K562 (cell line): ENCODE results near the gene DRD1. TPM values are rescaled to one million over a fixed set of nuclear protein-coding genes. Genes with fewer than 3 reads are reported as not detected.

Experiments
- ATAC-seq: fragments of 200-7000 bp; cut with Tn5 transposase; 3 replicates; pipeline ENCODE4 v1.9.1; 2020; ENCODE audit warnings: moderate library complexity
- Bru-seq: library from RNA; stranded (reverse); fragments of 400-500 nt; gene quantifications from one replicate; lab custom pipeline; 2021; lab: Mats Ljungman, UMichigan
- BruChase-seq, 2 experiments: library from RNA; stranded (reverse); fragments of 400-500 nt; gene quantifications; one replicate each; lab custom pipeline; 2021; lab: Mats Ljungman, UMichigan
- BruUV-seq: library from RNA; stranded (reverse); fragments of 400-500 nt; replicated peaks from 2 replicates; lab custom pipeline; 2021; lab: Mats Ljungman, UMichigan
- CTCF ChIA-PET: fragments of 300-600 bp; formaldehyde crosslinking; extraction: SDS; loops from one replicate; lab custom pipeline; 2021; ENCODE audit warnings: low intra/inter-chr PET ratio; lab: Yijun Ruan, JAX
- POLR2A ChIA-PET: fragments of 300-600, 350-650 bp; sonication (Branson Sonifier 250); formaldehyde crosslinking; extraction: SDS; loops from one replicate; lab custom pipeline; 2021; ENCODE audit warnings: antibody characterized with exemption, inconsistent platforms; lab: Yijun Ruan, JAX
- DNase-seq, 4 experiments: peaks; one replicate each; pipeline versions ENCODE4 v3.0.0 to v3.0.0-alpha.2; 2011 to 2018; ENCODE audit warnings: low spot score in 3 of 4, mixed read lengths in 3 of 4; ENCODE audit errors: extremely low read depth in 1 of 4
- FAIRE-seq: peaks from 2 replicates; lab custom pipeline; 2011; peaks lifted over from hg19 to GRCh38; lab: Jason Lieb, UNC
- H2AFZ ChIP-seq: 2 replicates; pipeline ENCODE4 v1.6.0; 2011; ENCODE audit warnings: low read depth, low read length, control low read depth, inconsistent platforms
- H3K27ac ChIP-seq: fragments of 200-600 bp; 3 replicates; pipeline ENCODE4 v1.8.0; 2011; ENCODE audit warnings: low read depth, mild to moderate bottlenecking, control low read depth, inconsistent platforms, low read length, moderate library complexity, mixed read lengths; ENCODE audit errors: extremely low read depth
- H3K27me3 ChIP-seq, 2 experiments: fragments of 300-600 bp in 1 of 2; 2 replicates in 1 of 2; 3 replicates in 1 of 2; pipeline versions ENCODE4 v1.6.0 to v1.8.0; 2011; ENCODE audit warnings: inconsistent platforms in 2 of 2, low read length in 2 of 2, mild to moderate bottlenecking in 1 of 2, mixed read lengths in 1 of 2, moderate library complexity in 1 of 2; ENCODE audit not compliant: control insufficient read depth in 2 of 2, insufficient read depth in 2 of 2
- H3K36me3 ChIP-seq: fragments of 300-600 bp; 3 replicates; pipeline ENCODE4 v1.8.0; 2011; ENCODE audit warnings: mild to moderate bottlenecking, low read length, inconsistent platforms; ENCODE audit not compliant: control insufficient read depth, insufficient read depth
- H3K4me1 ChIP-seq, 2 experiments: fragments of 200-600 bp in 1 of 2; replicated peaks in 1 of 2; 2 replicates in 1 of 2; 3 replicates in 1 of 2; pipeline versions ENCODE4 v1.5.1 to v1.8.0; 2011; ENCODE audit warnings: inconsistent platforms in 2 of 2, low read length in 2 of 2, mild to moderate bottlenecking in 1 of 2, mixed read lengths in 1 of 2, moderate library complexity in 1 of 2; ENCODE audit not compliant: control insufficient read depth in 2 of 2, insufficient read depth in 2 of 2
- H3K4me2 ChIP-seq: 2 replicates; pipeline ENCODE4 v1.6.1; 2011; ENCODE audit warnings: low read length, control low read depth, inconsistent platforms, mixed read lengths; ENCODE audit not compliant: insufficient read depth
- H3K4me3 ChIP-seq: fragments of 200-600 bp; sonication (generic), shearing (Covaris generic); 2 replicates; pipeline ENCODE4 v1.5.1; 2016; ENCODE audit warnings: control low read depth, inconsistent platforms
- H3K79me2 ChIP-seq: fragments of 200-600 bp; 3 replicates; pipeline ENCODE4 v1.8.0; 2011; ENCODE audit warnings: low read length, inconsistent platforms; ENCODE audit not compliant: control insufficient read depth, insufficient read depth
- H3K9ac ChIP-seq, 2 experiments: 2 replicates each; pipeline versions ENCODE4 v1.6.0 to v1.6.1; 2011; ENCODE audit warnings: low read depth in 2 of 2, low read length in 2 of 2, control low read depth in 1 of 2, inconsistent platforms in 1 of 2, mild to moderate bottlenecking in 1 of 2, mixed read lengths in 1 of 2; ENCODE audit not compliant: insufficient read depth in 1 of 2
- H3K9me1 ChIP-seq: one replicate; pipeline ENCODE4 v1.6.0; 2011; ENCODE audit warnings: inconsistent platforms, mild to moderate bottlenecking, low read length, moderate library complexity; ENCODE audit not compliant: control insufficient read depth, insufficient read depth
- H3K9me3 ChIP-seq: replicated peaks from 2 replicates; pipeline ENCODE4 v1.5.1; 2011; ENCODE audit warnings: low read depth, low read length, inconsistent platforms; ENCODE audit not compliant: control insufficient read depth, insufficient read depth
- H4K20me1 ChIP-seq: replicated peaks from 2 replicates; pipeline ENCODE4 v1.6.1; 2011; ENCODE audit warnings: low read length, inconsistent platforms, mixed read lengths; ENCODE audit not compliant: control insufficient read depth, insufficient read depth
- HDAC6 ChIP-seq: IDR thresholded peaks from 2 replicates; pipeline ENCODE4 v1.6.1; 2012; ENCODE audit warnings: low read depth, mild to moderate bottlenecking, control low read depth, inconsistent platforms, low read length, moderate library complexity
- HNRNPL ChIP-seq: fragments of 200-400 bp; formaldehyde crosslinking; IDR thresholded peaks from 2 replicates; pipeline ENCODE4 v1.6.1; 2017; ENCODE audit warnings: low read depth, mild to moderate bottlenecking, low read length
- REST ChIP-seq, 2 experiments: fragments of 450-650 bp; formaldehyde crosslinking in 1 of 2; IDR thresholded peaks; 2 replicates each; pipeline versions ENCODE4 v1.4.0 to v1.6.1; 2014 to 2020; ENCODE audit warnings: mild to moderate bottlenecking in 2 of 2, borderline replicate concordance in 1 of 2, low read depth in 1 of 2
- SMARCB1 ChIP-seq: IDR thresholded peaks from 2 replicates; pipeline ENCODE4 v1.6.1; 2011; ENCODE audit warnings: improper control_type of control experiment, low read depth; ENCODE audit not compliant: insufficient read length
- SMC3 ChIP-seq: conservative IDR thresholded peaks from 2 replicates; pipeline ENCODE4 v1.6.1; 2011; ENCODE audit warnings: low read depth, low read length, improper control_type of control experiment; ENCODE audit not compliant: insufficient read depth
- WGBS: fragments of 100-300 bp; shearing (Covaris generic); methylation state at CpG from one replicate; pipeline ENCODE4 v1.1.6; 2016; ENCODE audit warnings: low coverage, mixed read lengths; ENCODE audit not compliant: insufficient coverage; ENCODE audit errors: missing lambda C conversion rate; 5-methylcytosine and 5-hydroxymethylcytosine counted together
- in situ Hi-C: fragments of 300-500 bp; cut with MboI; formaldehyde crosslinking; loops from 4 replicates; pipeline ENCODE4 v1.15.0; 2018; ENCODE audit warnings: inconsistent platforms, mixed read lengths
- intact Hi-C: fragments of 100-400 bp; cut with micrococcal nuclease; formaldehyde crosslinking; loops from 2 replicates; pipeline ENCODE4 v1.14.2; 2022
- long read RNA-seq, 3 experiments: library from polyadenylated mRNA in 2 of 3; library from RNA in 1 of 3; unstranded in 2 of 3; stranded (forward) in 1 of 3; transcript quantifications; one replicate each; pipeline ENCODE4 v2.0.0, GENCODE V29; 2019 to 2022
- polyA minus RNA-seq, 3 experiments: library from RNA; depleted of rRNA, polyadenylated mRNA; stranded (reverse); fragments of >200 nt; gene quantifications; 2 replicates each; pipeline ENCODE4 v1.2.3, GENCODE V29; 2011
- polyA plus RNA-seq, 8 experiments: library from polyadenylated mRNA; depleted of rRNA in 4 of 8; stranded (reverse) in 5 of 8; unstranded in 3 of 8; fragments of >200 nt; fragmentation: Nextera tagmentation in 2 of 8; fragmentation: Illumina TruSeq in 1 of 8; extraction: Ambion mirVana in 2 of 8; extraction: Trizol in 1 of 8; gene quantifications; 2 replicates each; pipeline versions ENCODE4 v1.2.1 to v1.2.3, GENCODE V29; 2011 to 2014; ENCODE audit warnings: inconsistent platforms in 1 of 8, missing spikeins in 1 of 8
- total RNA-seq, 7 experiments: library from RNA; depleted of rRNA in 6 of 7; stranded (reverse); fragments of >200 nt in 6 of 7; fragmentation: Illumina TruSeq in 2 of 7; extraction: Trizol in 2 of 7; gene quantifications; 2 replicates each; pipeline versions ENCODE4 v1.2.1 to v1.2.3, GENCODE V29; 2011 to 2021; ENCODE audit warnings: low replicate concordance in 1 of 7

DRD1 gene
- not detected in 2 replicates for total RNA-seq (2011; cell fraction: chromatin; rRNA removed; ENCODE audit: low replicate concordance)
- total RNA-seq (2011; cell fraction: nucleolus; rRNA removed) = not detected in 2 replicates
- not detected in 2 replicates for total RNA-seq (2011; cell fraction: nucleoplasm; rRNA removed)
- not detected in 2 replicates for total RNA-seq (2014; rRNA removed)
- not detected in 2 replicates for total RNA-seq (2014; rRNA removed; fragmentation: Illumina TruSeq; extraction: Trizol)
- total RNA-seq (2015; rRNA removed; fragmentation: Illumina TruSeq; extraction: Trizol) = not detected in 2 replicates
- total RNA-seq (2021) = not detected in 2 replicates
- not detected in 2 replicates for polyA plus RNA-seq (2011; rRNA removed)
- not detected in 2 replicates for polyA plus RNA-seq (2011; cell fraction: cytosol; rRNA removed)
- not detected in 2 replicates for polyA plus RNA-seq (2011; cell fraction: nucleus; rRNA removed)
- not detected in 2 replicates for polyA plus RNA-seq (2012)
- polyA plus RNA-seq (2014; fragmentation: Illumina TruSeq; extraction: Trizol) = not detected in 2 replicates
- polyA plus RNA-seq (2014; fragmentation: Nextera tagmentation; extraction: Ambion mirVana) = not detected
- polyA plus RNA-seq (2014; rRNA removed) = not detected in 2 replicates
- not detected in 2 replicates for polyA minus RNA-seq (2011; rRNA and poly(A)+ RNA removed)
- polyA minus RNA-seq (2011; cell fraction: cytosol; rRNA and poly(A)+ RNA removed) = not detected in 2 replicates
- polyA minus RNA-seq (2011; cell fraction: nucleus; rRNA and poly(A)+ RNA removed) = not detected in 2 replicates
- Bru-seq, nascent RNA = not detected
- BruChase-seq, experiment 1, labeled RNA remaining after a 2-hour chase = not detected
- BruChase-seq, experiment 2, labeled RNA remaining after a 6-hour chase = not detected
- long read RNA-seq, experiment 1 = 0 reads
- long read RNA-seq, experiment 2 = 0 reads
- long read RNA-seq, experiment 3 = 0 reads

GRCh38 chr5:175444060-175444904 is at the start of gene DRD1:
Gene DRD1 (minus strand): TSS chr5:175444182. CDS start chr5:175443099, 1,083 bp downstream.
- peaks cover 32 to 54% of the 10 kb centered on the region in 2 experiments for H3K27me3 ChIP-seq
- H3K9me3 ChIP-seq = no peaks in the 10 kb centered on the region
- FAIRE-seq = no peak
- no peak within 1 kb of the TSS for H2AFZ ChIP-seq
- POLR2A ChIA-PET = interaction anchor here (0.7 kb wide), 1 partner anchor 45 kb away, joined by 3 read pairs; no protein-coding TSS in a partner anchor
- DNase-seq = peak; percentile 31 to 62 (median 60)
- intact Hi-C loops = loop anchor here (2.0 kb wide), 1 partner anchor 493 kb away; no protein-coding TSS in a partner anchor
- CTCF ChIA-PET = interaction anchor here (1.2 kb wide), 1 partner anchor 533 kb away, joined by 7 read pairs; no protein-coding TSS in a partner anchor
- H3K4me3 ChIP-seq = no peak within 1 kb of the TSS
- H3K9me1 ChIP-seq = no peaks in the 10 kb centered on the region
- peak; percentile 94 for ATAC-seq
- BruUV-seq = no TSS peak
- H3K9ac ChIP-seq = no peak within 1 kb of the TSS
- H3K4me2 ChIP-seq = no peak within 1 kb of the TSS
- no peaks in the 10 kb centered on the region for H3K36me3 ChIP-seq
- H4K20me1 ChIP-seq = no peaks in the 10 kb centered on the region; the same call in 1 of the 2 replicates
- no peak within 1 kb of the TSS for H3K27ac ChIP-seq
- peaks cover 0 to 10% of the 10 kb centered on the region in 2 experiments; a peak in 1 of 5 replicates for H3K4me1 ChIP-seq
- WGBS = 3% methylated on average over 59 of the region's 91 CpGs
- in situ Hi-C loops = loop anchor here (10.0 kb wide), 1 partner anchor 1429 kb away; no protein-coding TSS in a partner anchor
- H3K79me2 ChIP-seq = no peaks in the 10 kb centered on the region
- TF ChIP-seq REST (IDR thresholded peaks at IDR 0.05; ENCODE audit: borderline replicate concordance) (peak; percentile 70), REST (CRISPR knock-in tag; IDR thresholded peaks at IDR 0.05; ENCODE audit: low read depth) (no peak), SMC3 (peak; percentile 67), HNRNPL (peak; percentile 88; the same call in 1 of the 2 replicates), HDAC6 (0 out of 2 replicates have a peak, but pooled peaks have one; percentile 26), SMARCB1 (no peak)
